ENCODE measurements around the gene NEUROG1.

Gene NEUROG1, protein sequence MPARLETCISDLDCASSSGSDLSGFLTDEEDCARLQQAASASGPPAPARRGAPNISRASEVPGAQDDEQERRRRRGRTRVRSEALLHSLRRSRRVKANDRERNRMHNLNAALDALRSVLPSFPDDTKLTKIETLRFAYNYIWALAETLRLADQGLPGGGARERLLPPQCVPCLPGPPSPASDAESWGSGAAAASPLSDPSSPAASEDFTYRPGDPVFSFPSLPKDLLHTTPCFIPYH

DNA sequence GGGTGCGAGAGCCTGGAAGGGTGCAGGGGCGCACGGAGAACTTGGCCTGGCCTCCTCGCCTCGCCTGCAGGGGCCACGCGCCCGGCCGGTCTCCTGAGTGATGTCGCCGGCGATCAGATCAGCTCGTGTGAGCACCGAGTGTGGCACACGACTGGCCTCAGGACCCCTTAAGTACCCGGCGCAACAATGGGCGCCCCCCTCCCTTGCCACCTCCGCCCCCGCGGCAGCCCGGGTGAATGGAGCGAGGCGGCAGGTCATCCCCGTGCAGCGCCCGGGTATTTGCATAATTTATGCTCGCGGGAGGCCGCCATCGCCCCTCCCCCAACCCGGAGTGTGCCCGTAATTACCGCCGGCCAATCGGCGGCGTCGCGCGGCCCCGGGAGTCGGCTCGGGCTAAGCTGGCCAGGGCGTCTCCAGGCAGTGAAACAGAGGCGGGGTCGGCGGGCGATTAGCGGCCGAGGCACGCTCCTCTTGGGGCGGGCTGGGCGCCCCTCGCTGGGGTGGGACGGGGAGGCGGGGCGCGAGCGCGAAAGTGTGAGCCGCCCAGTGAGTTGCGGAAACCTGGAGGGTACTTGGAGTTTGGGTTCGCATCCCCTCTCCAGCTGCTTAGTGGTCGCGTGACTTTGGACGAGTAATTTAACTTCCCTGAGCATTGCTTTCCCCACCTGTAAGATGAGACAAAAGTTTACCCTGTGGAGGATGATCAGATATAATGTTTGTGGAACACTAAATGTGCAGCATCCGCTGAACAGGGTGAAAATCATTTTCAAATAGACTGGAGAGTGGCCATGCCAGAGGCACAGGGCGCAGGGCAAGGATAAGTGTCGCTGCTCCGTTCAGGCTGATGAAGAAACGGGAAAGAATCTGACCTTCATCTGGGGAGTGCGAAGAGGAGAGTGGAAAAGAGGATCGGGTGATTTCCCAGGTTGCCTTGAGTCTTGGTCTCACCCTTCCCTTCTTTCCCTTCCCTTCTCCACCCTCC lies at the start of gene NEUROG1:
Gene NEUROG1, minus strand, starts transcription at position 145 of the 982 bp plus-strand sequence. CDS start 274 bp downstream, outside the sequence.
- no peak within 1 kb of the TSS for H3K4me3 ChIP-seq (ENCODE audit: low read length)
- no peak for TF ChIP-seq ZNF274 (IDR thresholded peaks at IDR 0.05; ENCODE audit: low read depth, low read length)

DNA sequence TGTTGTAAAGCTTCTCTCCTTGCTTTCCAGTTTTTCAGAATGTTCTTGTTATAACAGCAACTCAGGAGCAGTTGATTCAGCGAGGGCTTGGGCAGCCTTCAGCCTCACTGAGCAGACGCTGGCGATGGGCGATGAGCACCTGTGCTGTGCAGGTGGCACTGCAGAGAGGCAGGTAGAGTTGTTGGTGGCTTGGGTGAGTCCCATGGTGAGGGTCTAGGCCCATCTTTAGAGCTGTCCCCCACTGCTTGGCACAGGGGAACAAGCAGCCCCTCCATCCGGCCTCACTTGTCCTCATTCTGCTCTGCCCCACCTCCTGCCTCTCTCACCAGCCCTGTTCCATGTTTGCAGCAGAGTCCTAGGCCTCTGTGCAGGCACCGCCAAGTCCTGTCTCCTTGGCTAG lies 49.2 kb upstream of the NEUROG1 start:
- no peak overlapping the region for H3K4me3 ChIP-seq (ENCODE audit: low read length)
- TF ChIP-seq ZNF274 (IDR thresholded peaks at IDR 0.05; ENCODE audit: low read depth, low read length) = no peak

GRCh38 chr5:135584276-135584675 lies 48.5 kb upstream of the NEUROG1 start:
- no peak overlapping the region for H3K4me3 ChIP-seq (ENCODE audit: low read length)
- TF ChIP-seq ZNF274 (IDR thresholded peaks at IDR 0.05; ENCODE audit: low read depth, low read length) = no peak

DNA sequence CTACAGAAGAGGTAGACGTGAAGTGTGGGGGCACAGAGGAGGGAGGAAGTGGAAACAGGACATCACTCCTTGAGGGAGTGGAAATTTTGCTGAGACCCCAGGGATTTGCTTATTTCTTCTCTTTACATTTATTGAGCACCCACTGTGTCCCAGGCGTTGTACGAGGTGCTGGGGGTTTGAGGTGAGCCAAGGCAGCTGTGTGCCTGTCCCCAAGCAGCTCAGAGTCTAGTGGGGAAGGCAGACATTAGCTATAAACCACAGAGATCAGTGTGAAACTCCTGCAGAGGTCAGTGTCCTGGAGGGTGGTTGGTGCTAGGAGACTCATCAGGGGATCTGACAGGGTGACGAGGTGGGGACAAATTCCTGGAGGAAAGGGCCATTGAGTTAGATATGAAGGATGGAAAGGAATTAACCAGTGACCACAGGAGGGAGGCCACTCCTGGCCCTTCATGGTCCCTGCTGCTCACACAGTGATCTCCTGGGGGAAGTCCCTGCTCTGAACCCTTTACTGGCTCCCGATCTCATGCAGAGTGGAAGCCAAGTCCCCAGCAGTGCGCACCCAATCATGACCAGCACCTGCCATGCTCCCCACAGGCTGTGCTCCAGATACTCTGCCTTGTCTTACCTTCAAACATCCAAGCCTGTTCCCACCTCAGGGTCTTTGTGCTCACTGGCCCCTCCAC lies 46.5 kb upstream of the NEUROG1 start:
- no peak for TF ChIP-seq ZNF274 (IDR thresholded peaks at IDR 0.05; ENCODE audit: low read depth, low read length)
- no peak overlapping the region for H3K4me3 ChIP-seq (ENCODE audit: low read length)

DNA sequence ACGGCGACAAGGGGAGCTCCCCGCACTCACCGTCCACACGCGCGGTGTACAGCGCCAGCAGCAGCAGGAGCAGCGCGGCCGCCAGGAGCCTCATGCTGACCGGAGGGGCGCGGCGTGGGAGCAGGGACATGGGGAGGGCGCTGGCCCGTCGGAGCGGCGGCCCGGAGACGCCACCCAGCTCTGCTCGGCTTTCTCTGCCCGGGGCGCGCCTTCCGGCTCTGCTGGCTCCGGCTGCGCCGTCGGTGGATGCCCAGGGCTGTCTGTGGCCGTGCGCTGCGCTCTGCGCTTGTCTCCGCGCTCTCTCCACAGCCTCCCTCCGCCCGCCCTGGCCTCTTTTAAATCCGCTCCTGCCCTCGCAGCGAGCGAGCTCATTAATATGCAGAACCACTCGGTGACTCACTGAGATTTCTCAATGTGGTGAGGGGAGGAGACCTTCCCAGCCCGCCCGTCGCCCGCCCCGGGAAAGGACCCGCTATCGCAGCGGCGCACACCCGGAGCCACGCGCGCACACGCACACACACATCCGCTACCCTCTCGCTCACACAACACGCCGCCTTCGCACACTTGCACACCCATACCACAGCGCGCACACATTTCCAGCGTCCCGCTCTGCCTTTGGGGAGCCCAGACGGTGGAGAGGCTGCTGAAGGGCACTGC lies 43.0 kb upstream of the NEUROG1 start, which contains the start of gene CXCL14:
Gene CXCL14, minus strand, starts transcription at position 307 of the 657 bp plus-strand sequence. Its CDS starts 213 bp downstream, at position 94.
- no peak within 1 kb of the TSS for H3K4me3 ChIP-seq (ENCODE audit: low read length)
- no peak for TF ChIP-seq ZNF274 (IDR thresholded peaks at IDR 0.05; ENCODE audit: low read depth, low read length)

- TF ChIP-seq ZNF274 (IDR thresholded peaks at IDR 0.05; ENCODE audit: low read depth, low read length) = no peak
- no peak overlapping the region for H3K4me3 ChIP-seq (ENCODE audit: low read length)
These were observed 42.5 kb upstream of the NEUROG1 start for GRCh38 chr5:135578305-135578684.

- no peak for TF ChIP-seq ZNF274 (IDR thresholded peaks at IDR 0.05; ENCODE audit: low read depth, low read length)
- H3K4me3 ChIP-seq (ENCODE audit: low read length) = no peak overlapping the region
These were observed 41.7 kb upstream of the NEUROG1 start for GRCh38 chr5:135577421-135577820.

DNA sequence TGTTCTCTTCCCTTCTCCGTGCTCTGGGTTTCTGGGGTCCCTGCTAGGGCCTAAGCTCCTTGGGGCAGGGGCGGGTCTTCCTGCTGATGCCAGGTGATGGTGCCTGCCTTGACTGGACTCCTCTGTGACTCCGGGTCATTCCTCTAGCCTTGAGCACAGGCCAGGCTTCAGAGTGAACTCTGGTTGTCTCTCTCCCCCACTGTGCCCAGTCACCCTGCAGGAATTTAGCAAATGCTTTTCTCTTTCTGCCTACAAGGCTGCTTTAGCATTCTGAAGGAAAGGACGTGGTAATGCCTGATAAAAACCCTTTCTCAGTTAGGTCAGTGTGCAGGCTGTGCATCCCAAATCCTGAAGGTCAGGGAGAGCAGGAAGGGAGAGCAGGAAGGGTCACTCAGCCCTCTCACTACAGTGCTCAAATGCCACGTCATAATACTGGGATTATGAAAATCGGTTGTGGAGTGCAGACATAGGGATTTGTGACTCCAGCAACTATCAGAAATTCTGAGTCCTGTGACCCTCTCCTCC lies 40.4 kb upstream of the NEUROG1 start:
- no peak for TF ChIP-seq ZNF274 (IDR thresholded peaks at IDR 0.05; ENCODE audit: low read depth, low read length)
- H3K4me3 ChIP-seq (ENCODE audit: low read length) = no peak overlapping the region

- TF ChIP-seq ZNF274 (IDR thresholded peaks at IDR 0.05; ENCODE audit: low read depth, low read length) = no peak
- no peak overlapping the region for H3K4me3 ChIP-seq (ENCODE audit: low read length)
These were observed 38.7 kb upstream of the NEUROG1 start for GRCh38 chr5:135574493-135574892.

DNA sequence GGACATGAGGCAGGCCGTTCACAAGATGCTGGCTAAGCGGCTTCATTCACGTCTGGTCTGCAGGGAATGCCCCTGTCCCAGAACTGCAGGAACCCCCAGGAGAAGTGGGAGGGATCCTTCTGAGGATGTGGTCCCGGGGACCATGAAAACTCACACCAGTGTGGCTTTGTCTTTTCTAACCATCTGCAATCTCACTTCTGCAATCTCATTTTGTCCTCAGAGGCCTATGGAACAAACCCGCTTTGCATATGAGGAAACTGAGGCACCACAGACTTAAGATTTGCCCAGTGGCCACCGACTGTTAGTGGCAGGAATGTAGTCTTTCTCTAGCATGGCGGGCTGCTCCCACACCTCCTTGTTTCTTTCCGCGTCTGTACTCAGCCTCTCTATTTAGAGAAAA lies 36.1 kb upstream of the NEUROG1 start:
- no peak overlapping the region for H3K4me3 ChIP-seq (ENCODE audit: low read length)
- no peak for TF ChIP-seq ZNF274 (IDR thresholded peaks at IDR 0.05; ENCODE audit: low read depth, low read length)

GRCh38 chr5:135571066-135571609 lies 35.4 kb upstream of the NEUROG1 start:
- TF ChIP-seq ZNF274 (IDR thresholded peaks at IDR 0.05; ENCODE audit: low read depth, low read length) = no peak
- no peak overlapping the region for H3K4me3 ChIP-seq (ENCODE audit: low read length)

DNA sequence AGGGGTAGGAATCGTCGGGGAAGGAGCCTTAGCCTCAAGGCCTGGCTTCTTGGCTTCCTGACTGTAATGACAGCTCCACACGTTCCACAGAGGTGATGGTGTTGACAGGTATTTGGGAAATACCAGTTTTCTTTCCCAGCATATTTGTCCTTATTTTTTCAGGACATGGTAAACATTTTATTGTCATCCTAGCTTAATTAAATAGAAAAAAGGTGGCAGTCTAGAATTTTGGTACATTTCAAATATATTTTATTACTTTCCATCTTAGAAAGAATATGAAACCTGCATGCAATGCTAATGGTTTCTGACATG lies 34.6 kb upstream of the NEUROG1 start:
- no peak for TF ChIP-seq ZNF274 (IDR thresholded peaks at IDR 0.05; ENCODE audit: low read depth, low read length)
- no peak overlapping the region for H3K4me3 ChIP-seq (ENCODE audit: low read length)

DNA sequence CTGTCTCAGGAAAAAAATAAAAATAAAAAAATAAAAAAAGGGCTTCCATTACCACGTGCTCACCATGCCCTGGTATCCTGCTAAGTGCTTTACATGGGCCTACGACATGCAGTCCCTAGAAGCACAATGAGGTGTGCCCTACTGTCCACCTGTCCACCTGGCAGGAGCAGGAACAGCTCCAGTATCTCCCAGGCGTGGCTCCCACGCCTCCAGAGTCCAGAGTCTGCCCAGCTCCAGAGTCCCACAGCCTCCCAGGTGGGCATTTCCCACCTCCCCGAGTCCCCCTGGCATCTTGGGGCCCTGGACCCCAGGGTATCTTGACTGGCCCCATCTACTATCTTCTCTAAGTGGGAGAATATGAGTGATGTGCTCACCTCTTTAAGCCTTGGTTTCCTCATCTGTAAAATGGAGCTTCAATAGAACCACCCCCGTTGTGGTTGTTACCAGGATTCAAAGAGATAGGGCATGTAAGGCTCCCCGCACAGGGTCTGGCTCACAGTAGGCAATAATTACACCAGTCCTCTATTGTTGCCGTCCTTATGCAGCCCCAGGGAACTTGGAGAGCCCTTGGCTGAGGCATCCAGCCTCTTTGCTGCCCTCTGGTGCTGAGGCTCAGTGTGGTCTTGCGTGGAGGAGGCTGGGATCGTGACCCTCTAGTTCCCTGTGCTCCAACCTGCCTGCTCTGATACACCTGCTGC lies 34.1 kb upstream of the NEUROG1 start:
- H3K4me3 ChIP-seq (ENCODE audit: low read length) = no peak overlapping the region
- no peak for TF ChIP-seq ZNF274 (IDR thresholded peaks at IDR 0.05; ENCODE audit: low read depth, low read length)
